GM21381 (cell line): Measurements from ENCODE around the gene ATP11C.
"Not testable (repeated sequence)": the region's sequence is repeated elsewhere in the genome, so short reads cannot be mapped to it uniquely, and the experiment has no call there.

Source experiments
- ATAC-seq: cut with Tn5 transposase; IDR thresholded peaks from one replicate; pipeline ENCODE4 v1.9.1; 2021; ENCODE audit warnings: mild to moderate bottlenecking, moderate library complexity; ENCODE audit not compliant: unreplicated experiment

ATP11C gene

DNA sequence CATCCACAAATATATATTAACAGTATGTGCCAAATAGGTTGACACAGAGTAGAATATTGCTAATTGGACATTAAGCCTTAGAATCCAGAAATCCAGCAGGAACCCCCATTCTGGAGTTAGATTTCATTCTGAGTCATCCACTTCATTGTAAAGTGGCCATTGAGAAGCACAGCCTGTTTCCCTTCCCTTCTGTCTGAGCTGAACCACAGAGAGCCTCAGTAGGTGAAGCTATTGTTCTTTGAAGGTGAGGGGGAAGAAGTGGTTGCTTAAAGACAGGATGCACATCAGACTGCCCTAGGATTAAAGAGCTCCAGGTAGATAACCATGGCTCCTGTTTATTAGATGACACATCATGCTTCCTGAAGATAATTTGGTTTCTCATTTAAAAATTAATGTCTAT lies 194.3 kb downstream of the ATP11C start:
- ATAC-seq: no peak

DNA sequence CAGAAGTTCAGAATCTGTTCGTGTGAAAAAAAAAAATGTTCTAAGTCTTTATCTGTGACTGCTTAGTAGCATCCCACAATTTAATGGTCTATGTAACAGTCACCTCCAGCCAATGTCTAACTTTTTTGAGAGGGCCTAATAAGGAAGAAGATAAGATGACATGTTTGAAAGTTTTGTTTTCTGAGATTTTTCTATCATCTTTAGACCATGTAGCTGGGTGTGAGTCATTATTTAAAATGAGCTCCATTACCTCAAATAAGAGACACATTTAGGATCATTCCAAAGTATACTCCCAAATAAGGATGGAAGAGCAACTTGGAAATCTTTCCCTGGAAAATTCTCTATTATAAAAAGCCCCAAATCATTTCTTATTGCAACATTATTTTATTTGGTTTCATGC lies 196.7 kb downstream of the ATP11C start:
- no peak for ATAC-seq

DNA sequence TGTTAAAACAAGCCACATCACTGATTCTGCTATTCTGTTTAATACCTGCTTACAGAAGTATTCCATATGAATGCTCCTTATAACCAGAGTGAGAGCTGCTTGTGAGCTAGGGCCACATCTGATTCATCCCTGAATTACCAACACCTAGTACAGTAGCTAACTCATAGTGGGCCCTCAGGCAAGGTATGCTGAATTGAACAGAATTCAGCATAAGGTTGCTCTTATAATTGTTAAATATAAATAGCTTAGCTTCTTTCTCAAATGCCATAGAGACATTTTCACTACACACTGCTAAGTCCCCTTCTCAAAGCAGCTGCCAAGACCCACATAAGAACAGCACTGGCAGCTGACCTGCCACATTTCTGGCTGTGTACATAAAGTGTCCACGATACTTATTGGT lies 197.9 kb downstream of the ATP11C start:
- no peak for ATAC-seq

DNA sequence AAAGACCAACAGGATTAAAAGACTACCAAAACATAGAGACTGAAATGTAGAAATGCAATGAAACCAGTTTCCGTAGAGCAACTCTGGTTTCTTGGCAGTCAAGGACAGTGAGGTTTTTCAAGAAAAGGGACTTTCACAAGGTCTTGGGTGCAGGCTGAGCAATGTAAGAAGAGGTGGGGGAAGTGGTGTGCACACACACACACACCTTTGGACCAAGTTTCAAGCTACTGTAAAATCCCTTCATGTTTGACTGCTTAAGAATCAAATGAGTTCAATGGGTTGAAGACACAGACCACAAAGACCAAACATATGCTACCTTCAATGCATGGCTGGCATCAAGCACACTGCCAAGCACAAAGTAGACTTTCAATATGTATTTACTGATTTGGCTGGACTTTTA lies 207.1 kb downstream of the ATP11C start:
- peak; percentile 93 for ATAC-seq

DNA sequence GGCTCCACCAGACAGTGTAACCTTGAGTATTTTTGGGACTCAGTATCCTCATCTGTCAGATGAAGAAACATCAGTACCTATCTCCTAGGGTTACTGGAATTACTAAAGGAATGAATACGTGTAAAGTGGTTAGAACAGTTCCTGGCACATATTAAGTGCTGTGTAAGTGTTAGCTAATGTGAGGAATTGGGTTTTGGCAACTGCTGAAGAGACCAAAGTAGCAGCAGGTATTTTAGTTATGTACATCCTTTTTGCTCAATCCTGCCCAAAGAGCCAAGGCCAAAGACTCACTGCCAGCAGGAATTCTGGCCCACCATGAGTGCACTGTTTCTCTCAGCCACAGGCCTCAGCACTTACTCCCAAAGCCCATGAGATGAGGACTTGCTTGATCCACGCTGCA lies 208.2 kb downstream of the ATP11C start:
- ATAC-seq: no peak

DNA sequence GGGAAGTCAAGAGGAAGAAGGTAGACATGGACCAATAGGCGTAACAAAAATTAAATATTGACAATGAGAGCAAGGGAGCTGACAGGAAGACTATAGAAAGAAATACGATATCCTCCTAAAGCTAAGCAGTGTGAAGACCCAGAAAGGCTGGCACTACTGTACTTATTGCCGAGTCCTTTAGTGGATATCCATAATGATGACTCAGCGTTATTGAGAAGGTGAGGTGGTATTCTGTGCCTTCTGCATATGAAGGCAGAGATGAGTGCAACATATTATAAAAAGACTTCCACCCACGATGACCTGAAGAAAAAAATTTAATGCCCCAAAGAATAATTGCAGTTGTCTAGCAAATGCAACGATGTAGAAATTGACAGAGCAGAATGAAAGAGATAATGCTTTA lies 211.9 kb downstream of the ATP11C start:
- ATAC-seq: no peak

DNA sequence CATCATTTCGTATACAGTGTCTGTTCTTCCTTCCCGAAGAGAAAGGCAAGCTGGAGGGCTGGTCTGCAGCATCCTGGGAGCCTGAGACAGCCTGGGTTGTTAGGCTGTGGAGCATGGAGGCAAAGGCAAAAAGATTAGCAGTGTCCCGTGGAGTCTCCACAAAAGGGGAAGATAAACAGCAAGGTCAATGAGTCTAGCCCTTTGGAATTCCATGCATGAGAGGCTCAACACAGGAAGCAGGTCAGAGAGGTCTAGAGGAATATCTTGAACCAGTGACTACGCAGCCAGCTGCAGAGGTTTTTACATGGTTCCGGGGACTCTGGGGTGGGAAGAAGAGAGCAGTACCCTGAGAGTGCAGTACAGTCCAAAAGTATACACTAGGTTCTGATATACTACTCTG lies 212.7 kb downstream of the ATP11C start:
- no peak for ATAC-seq

DNA sequence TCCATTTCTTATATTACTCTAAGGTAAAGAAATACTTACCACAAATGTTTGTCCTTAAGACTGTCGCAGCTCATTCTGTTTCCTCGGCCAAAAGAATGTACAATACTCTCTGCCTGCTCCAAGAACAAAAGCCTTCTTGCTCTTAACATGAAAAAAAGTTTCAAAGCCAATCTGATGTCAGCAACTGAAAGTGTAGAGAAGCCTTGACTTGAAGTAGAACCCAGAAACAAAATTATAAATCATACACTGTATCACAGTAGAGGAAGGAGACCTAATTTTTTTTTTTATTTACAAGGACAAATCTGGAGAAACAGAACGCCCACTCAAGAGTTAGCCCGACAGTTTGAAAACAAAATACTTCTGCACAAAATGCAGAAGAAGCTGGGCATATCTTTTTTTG lies 224.8 kb downstream of the ATP11C start, which contains the start of gene MCF2:
TSS of gene MCF2 (minus strand) at position 101 of the 400 bp plus-strand sequence. CDS start 56,423 bp downstream, outside the sequence.
- ATAC-seq: no peak

DNA sequence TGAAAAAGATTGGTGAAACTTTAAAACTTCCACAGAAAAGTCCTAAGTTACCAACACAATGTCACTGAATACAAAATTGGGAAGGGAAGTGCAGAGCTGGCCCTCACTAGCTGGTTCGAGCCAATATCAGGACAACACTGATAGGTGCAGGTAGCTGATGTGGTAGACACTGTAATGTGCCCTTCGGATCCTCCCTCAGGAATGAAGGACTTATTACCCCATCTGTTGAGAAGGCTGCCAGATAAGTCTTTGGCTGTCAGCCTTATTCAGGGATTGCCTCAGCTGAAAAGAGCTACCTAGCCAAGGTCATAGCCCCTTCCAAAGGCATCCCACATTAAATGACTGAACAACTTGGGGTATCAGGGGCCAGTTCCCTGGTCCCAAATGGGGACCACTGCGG lies 230.2 kb downstream of the ATP11C start:
- ATAC-seq: no peak

DNA sequence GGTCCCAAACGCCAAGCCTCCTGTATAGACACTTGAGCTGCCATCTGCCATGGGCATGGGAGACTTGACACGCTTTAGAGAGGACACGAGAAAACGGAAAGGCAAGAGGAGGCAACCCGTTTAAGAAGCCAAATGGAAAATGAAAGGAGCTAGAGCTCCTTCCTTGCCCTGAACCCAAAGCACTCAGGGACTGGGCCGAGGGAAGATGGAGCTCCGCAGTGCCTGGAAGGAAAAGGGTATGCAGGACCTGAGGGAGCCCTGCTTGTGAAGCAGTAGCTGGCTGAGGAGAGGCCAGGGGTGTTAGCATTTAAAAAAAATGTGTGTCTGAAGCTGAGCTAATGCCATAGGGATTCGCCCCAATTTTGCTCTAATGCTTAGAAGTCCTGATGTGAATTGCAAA lies 239.9 kb downstream of the ATP11C start:
- ATAC-seq: no peak

DNA sequence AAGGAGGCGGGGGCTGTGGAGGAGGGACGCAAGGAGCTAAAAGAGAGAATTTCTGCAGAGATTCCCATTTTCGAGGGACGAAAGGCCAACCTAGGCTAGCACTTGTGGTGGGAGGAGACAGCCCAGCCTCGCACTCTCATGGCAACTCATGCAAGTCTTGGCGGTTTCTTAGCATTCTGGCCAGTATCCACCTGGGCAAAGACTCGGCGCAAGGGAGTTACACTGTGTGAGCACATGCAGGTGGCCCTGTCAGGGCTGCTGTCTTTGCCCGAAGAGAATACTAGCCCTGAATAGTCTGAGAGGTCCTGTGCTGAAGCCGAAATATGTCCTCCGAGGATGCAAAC lies 240.4 kb downstream of the ATP11C start:
- no peak for ATAC-seq

DNA sequence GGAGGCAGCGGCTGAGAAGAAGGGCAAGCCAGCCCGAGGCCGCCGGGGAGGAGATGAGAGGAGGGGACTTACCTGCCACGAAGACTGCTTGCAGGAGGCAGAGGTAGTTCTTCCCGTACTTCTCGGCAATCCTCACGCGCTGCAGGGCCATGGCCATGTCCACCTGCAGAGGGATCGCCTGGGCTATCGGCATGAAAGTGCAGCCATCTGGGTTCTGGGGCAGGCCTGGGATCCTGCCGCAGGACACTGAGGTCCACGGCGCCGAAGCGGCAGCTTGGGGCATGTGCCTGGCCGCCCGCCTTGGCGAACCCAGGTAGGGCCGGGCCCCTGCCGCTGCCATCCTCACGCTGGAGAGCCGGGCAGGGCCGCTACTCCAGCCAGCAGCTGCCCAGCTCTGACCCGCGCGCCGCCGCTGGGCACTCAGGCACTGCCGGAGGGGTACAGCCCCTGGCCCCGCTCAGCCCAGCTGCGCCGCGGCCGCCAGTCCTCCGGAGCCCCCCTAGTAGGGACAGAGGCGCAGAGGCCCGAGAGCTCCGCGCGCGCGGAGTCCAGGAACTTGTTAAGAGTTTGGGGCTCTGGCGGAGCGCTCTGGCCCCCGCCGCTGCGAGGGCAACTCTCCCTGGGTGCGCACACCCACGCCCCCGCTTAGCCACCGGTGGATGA lies 240.9 kb downstream of the ATP11C start:
- ATAC-seq: no peak

DNA sequence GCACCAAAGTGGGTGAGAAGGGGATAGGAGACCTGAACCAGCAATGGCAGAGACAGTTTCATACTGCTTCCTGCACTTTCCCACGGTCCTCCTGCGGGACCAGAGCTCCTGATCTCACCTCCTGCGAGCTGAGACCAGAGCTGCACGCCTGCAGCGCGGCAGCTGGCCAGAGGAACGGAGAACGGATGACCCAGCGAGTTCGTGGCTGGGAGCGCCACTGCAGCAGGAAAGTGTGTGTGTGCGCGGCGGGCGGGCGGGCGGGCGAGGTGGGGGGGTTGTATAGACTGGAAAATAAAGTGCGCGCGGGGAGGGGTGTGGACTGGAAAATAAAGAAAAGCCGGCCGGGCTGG lies 241.4 kb downstream of the ATP11C start:
- no peak for ATAC-seq

DNA sequence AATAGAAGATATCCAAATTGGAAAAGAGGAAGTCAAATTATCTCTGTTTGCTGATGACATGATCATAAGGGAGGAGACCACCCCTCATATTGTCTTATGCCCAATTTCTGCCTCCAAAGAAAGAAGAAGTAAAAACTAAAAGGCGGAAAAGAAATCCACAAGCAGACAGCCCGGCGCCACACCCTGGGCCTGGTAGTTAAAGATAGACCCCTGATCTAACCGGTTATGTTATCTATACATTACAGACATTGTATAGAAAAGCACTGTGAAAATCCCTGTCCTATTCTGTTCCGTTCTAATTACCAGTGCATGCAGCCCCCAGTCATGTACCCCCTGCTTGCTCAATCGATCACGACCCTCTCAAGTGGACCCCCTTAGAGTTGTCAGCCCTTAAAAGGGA lies 247.7 kb downstream of the ATP11C start:
- not testable (repeated sequence) for ATAC-seq

DNA sequence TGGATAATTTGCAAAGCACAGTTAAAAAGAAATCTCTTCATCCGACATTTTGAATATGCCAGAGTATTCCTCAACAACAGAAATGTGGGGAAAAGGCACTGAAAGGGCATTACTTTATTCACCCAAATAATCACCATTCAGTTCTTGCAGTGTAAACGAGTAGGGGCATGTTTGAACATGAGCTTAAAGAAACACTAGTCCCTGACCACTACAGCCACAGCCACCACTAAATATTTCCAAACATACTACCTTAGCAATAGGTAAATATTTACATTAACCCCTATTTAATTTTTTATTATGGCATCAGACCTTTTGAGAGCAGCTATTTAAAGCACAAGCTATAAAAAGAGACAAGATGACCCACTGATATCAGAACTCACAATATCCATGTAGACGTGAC lies 252.5 kb downstream of the ATP11C start:
- ATAC-seq: no peak
